Measurements from ENCODE around the gene TNFAIP8L3. TPM values are rescaled to one million over a fixed set of nuclear protein-coding genes. Genes with fewer than 3 reads are reported as not detected.

Gene TNFAIP8L3
- total and polyA plus RNA-seq, 2 of the 4 experiments (the other 2 are of a cell fraction) = 0.29 to 0.90 TPM

DNA sequence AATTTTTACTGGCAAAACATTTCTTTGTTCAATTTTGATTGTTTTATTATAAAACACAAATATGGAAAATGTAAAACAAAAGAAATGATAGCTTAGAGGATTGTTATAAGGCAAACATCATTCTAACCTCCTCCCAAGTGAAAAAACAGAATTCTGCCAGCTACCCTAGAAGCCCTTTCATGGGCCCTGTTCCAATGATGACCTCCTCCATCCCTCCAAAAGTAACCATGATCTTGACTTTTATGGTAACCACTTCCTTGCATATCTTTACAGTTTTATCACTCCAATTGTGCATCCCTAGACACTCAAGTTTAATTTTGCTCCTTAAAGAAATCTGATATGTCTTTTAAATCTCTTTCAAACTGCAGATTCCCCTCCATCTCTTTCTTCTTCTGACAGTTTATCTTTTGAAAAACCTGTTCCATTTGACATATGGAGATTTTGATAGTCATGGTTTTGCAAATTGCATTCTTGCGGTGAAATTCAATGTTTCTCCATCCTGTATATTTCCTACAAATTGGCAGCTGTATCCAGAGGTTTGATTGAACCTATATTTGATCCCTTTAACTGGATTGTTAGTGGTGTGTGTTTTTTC lies 27.0 kb upstream of the TNFAIP8L3 start:
- Histone ChIP-seq H3K27me3 (ENCODE audit: control insufficient read depth, insufficient read depth, low read length) (no peaks in the 10 kb centered on the region), H3K4me3 (ENCODE audit: insufficient read depth, low read depth, low read length) (no peak overlapping the region), H4K20me1 (ENCODE audit: insufficient read depth, low read length) (no peaks in the 10 kb centered on the region), H3K27ac (ENCODE audit: insufficient read depth, low read length) (no peak overlapping the region), H2AK5ac (ENCODE audit: low read depth, low read length) (no peak overlapping the region), H2BK15ac (ENCODE audit: low read depth, low read length) (no peak overlapping the region; the same call in 2 of the 3 replicates), H3K23ac (ENCODE audit: low read depth, low read length) (no peak overlapping the region), H4K91ac (ENCODE audit: insufficient read depth, low read depth, low read length) (no peak overlapping the region), H4K8ac (ENCODE audit: low read depth in 2 of 2, low read length in 2 of 2) (no peak overlapping the region), H3K18ac (ENCODE audit: low read depth, low read length) (no peak overlapping the region), H3K9me1 (ENCODE audit: insufficient read depth, low read length) (peaks cover 5% of the 10 kb centered on the region; the same call in 1 of the 2 replicates), H3K56ac (ENCODE audit: extremely low read depth, insufficient read depth, low read length) (no peak overlapping the region), H3K36me3 (ENCODE audit: control insufficient read depth, insufficient read depth, low read length) (no peaks in the 10 kb centered on the region), H4K5ac (ENCODE audit: low read depth, low read length) (no peak overlapping the region), H3K79me1 (ENCODE audit: low read depth in 1 of 2, low read length in 2 of 2) (no peaks in the 10 kb centered on the region), H3K4ac (ENCODE audit: low read depth, low read length) (no peak overlapping the region), H3K4me1 (ENCODE audit: control insufficient read depth, insufficient read depth, low read length) (peaks cover 3% of the 10 kb centered on the region; the same call in 1 of the 2 replicates), H3K9ac (ENCODE audit: low read depth, low read length) (no peak overlapping the region), H2AFZ (replicated peaks; ENCODE audit: low read length, poor library complexity) (no peak overlapping the region), H2BK5ac (ENCODE audit: low read depth, low read length, poor library complexity, severe bottlenecking) (no peak overlapping the region), H3K4me2 (ENCODE audit: low read depth, low read length) (no peak overlapping the region), H3K14ac (replicated peaks; ENCODE audit: low read depth, low read length) (no peak overlapping the region), H3K9me3 (ENCODE audit: control insufficient read depth, insufficient read depth, low read length) (no peaks in the 10 kb centered on the region; the same call in 1 of the 2 replicates), H2BK120ac (ENCODE audit: low read depth, low read length) (no peak overlapping the region), H2BK20ac (ENCODE audit: low read depth, low read length) (no peak overlapping the region), H2AK9ac (replicated peaks; ENCODE audit: low read depth, low read length, poor library complexity) (no peak overlapping the region)
- ChIA-PET CTCF (no interaction called here), POLR2A (ENCODE audit: unreplicated experiment) (no interaction called here)
- no TSS peak for BruUV-seq (replicated peaks)
- TF ChIP-seq SMC3 (IDR thresholded peaks at IDR 0.05; ENCODE audit: low read depth, low read length) (no peak), MAFK (IDR thresholded peaks at IDR 0.05; ENCODE audit: low read depth, low read length) (no peak), MXI1 (IDR thresholded peaks at IDR 0.05; ENCODE audit: borderline replicate concordance, low read depth, low read length) (no peak), BHLHE40 (IDR thresholded peaks at IDR 0.05; ENCODE audit: low read depth, low read length) (no peak), CHD1 (IDR thresholded peaks at IDR 0.05; ENCODE audit: low read depth, low read length) (no peak), RAD21 (IDR thresholded peaks at IDR 0.05; ENCODE audit: low read length) (no peak), RFX5 (IDR thresholded peaks at IDR 0.05; ENCODE audit: low read depth, low read length) (no peak), POLR2A (IDR thresholded peaks at IDR 0.05; ENCODE audit: low read depth, low read length) (no peak), MAZ (IDR thresholded peaks at IDR 0.05; ENCODE audit: borderline replicate concordance, low read depth, low read length) (no peak), CEBPB (IDR thresholded peaks at IDR 0.05; ENCODE audit: low read depth, low read length) (no peak), RCOR1 (IDR thresholded peaks at IDR 0.05; ENCODE audit: insufficient replicate concordance, low read length) (no peak), NFE2L2 (IDR thresholded peaks at IDR 0.05; ENCODE audit: low read depth, low read length) (no peak), FOS (IDR thresholded peaks at IDR 0.05; ENCODE audit: low read depth, low read length) (no peak)
- TF ChIP-seq, protein P1, sequence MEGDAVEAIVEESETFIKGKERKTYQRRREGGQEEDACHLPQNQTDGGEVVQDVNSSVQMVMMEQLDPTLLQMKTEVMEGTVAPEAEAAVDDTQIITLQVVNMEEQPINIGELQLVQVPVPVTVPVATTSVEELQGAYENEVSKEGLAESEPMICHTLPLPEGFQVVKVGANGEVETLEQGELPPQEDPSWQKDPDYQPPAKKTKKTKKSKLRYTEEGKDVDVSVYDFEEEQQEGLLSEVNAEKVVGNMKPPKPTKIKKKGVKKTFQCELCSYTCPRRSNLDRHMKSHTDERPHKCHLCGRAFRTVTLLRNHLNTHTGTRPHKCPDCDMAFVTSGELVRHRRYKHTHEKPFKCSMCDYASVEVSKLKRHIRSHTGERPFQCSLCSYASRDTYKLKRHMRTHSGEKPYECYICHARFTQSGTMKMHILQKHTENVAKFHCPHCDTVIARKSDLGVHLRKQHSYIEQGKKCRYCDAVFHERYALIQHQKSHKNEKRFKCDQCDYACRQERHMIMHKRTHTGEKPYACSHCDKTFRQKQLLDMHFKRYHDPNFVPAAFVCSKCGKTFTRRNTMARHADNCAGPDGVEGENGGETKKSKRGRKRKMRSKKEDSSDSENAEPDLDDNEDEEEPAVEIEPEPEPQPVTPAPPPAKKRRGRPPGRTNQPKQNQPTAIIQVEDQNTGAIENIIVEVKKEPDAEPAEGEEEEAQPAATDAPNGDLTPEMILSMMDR (conservative IDR thresholded peaks at IDR 0.05; ENCODE audit: low read depth, low read length) = no peak
- TF ChIP-seq, protein P2, sequence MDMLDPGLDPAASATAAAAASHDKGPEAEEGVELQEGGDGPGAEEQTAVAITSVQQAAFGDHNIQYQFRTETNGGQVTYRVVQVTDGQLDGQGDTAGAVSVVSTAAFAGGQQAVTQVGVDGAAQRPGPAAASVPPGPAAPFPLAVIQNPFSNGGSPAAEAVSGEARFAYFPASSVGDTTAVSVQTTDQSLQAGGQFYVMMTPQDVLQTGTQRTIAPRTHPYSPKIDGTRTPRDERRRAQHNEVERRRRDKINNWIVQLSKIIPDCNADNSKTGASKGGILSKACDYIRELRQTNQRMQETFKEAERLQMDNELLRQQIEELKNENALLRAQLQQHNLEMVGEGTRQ (IDR thresholded peaks at IDR 0.05; ENCODE audit: low read depth, low read length) = no peak
- TF ChIP-seq, protein P3, sequence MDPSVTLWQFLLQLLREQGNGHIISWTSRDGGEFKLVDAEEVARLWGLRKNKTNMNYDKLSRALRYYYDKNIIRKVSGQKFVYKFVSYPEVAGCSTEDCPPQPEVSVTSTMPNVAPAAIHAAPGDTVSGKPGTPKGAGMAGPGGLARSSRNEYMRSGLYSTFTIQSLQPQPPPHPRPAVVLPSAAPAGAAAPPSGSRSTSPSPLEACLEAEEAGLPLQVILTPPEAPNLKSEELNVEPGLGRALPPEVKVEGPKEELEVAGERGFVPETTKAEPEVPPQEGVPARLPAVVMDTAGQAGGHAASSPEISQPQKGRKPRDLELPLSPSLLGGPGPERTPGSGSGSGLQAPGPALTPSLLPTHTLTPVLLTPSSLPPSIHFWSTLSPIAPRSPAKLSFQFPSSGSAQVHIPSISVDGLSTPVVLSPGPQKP (IDR thresholded peaks at IDR 0.05; ENCODE audit: borderline replicate concordance, low read depth, low read length) = no peak
- intact Hi-C loops (cut with micrococcal nuclease) = no loop called here
- no CpG with 5 or more reads among the region's 1 CpG for WGBS, 2 experiments (ENCODE audit: extremely low coverage in 2 of 2, insufficient read length in 1 of 2)
- DNase-seq = no peak
- ATAC-seq (ENCODE audit: low read depth) = no peak
- in situ Hi-C loops (cut with MboI; ENCODE audit: low sequenced_read_pairs) = no loop called here
- dilution Hi-C loops (cut with HindIII; ENCODE audit: low sequenced_read_pairs, unreplicated experiment) = no loop called here
